GM18505 (cell line): ENCODE results near the gene ACOX2.

Source experiments
- ATAC-seq: cut with Tn5 transposase; IDR thresholded peaks from one replicate; pipeline ENCODE4 v1.9.1; 2021; ENCODE audit not compliant: unreplicated experiment
- POLR2A ChIP-seq: IDR thresholded peaks from 4 replicates; pipeline ENCODE4 v1.6.1; 2011; ENCODE audit warnings: borderline replicate concordance; ENCODE audit not compliant: insufficient read depth, insufficient read length; ENCODE audit errors: extremely low read depth

The ACOX2 gene

DNA sequence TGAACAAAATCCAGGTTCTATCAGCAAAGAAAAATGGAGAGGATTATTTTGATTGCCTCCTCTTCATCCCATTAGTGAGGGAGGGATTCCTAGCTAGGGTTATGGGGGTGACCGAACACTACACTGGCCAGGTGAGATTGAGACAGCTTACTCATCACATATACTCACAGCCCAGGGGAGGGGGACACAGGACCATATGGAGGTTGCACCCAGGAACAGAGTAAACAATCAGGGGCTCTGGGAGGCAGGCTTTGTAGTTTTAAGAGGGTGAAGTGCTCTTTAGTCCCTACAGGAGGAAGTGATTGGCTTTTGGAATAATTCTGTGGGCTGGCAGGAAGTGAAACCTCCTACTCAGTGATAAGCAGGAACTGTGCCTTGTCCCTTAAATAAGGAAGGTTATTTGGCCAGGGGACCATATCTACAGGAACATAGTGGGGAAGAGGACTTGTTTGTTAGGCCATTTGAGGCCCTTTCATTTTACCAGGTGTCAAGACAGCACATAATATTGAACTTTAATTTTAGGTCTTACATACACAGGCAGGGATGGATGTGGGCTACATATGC is 62.6 kb downstream of the ACOX2 start:
- ATAC-seq = no peak
- no peak for TF ChIP-seq POLR2A

DNA sequence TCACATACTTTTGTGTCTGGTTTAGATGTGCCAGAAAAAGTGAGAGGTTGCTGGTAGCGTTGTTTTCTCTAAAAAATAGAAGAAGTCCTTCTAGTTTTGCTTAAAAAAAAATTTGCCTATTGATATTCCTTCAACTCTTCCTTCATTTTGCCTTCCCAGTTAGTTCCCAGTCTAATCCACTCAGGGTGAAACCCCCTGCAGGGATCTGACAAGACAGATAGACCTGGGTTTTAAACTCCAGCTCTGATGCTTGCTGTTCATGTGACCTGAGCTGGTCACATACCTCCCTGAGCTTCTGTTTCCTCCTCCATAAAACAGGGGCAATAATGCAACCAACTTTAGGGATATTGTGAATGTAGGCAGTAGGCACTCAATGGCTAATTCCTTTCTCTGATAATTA is 63.7 kb downstream of the ACOX2 start:
- TF ChIP-seq POLR2A = no peak
- no peak for ATAC-seq

DNA sequence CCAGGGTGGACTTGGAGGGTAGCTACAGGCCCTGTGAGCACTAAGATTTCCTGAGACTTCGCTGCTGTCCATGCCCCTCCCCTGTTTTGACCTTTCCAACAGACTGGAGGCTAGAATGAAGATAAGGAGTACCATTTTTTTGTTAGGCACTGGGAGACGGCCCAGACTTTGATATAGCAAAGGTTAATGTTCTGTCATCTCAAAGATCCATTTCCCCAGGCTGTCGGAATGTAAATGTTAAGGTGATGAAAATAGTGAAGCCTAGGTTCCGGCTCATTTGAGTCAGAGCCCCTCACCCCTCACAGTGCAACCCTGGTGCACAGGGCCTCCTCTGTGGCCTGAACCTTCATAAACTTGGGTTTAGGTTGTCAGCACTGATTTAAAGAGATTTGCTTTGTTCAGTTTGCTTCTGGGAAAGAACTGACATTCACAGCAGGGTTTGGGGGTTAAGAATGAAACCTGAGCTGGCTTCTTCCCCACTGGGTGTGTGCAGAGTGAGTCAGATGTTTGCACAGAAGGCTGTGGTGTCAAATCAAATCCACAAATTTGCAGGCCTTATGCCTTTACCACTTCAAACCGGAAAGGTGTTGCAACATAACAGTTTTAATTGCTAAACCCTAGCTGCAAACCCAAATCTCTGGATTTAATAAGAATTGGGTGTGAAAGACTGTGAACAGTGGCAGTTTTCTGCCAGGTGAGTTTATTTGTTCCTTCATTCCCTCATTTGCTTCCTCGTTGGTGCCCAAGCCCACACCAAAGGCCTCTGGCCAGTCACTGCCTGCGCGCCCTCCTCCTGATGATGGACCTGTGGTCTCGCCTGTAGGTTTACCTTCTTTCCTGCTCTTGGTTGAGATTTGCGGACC is 65.7 kb downstream of the ACOX2 start:
- no peak for TF ChIP-seq POLR2A
- no peak for ATAC-seq

DNA sequence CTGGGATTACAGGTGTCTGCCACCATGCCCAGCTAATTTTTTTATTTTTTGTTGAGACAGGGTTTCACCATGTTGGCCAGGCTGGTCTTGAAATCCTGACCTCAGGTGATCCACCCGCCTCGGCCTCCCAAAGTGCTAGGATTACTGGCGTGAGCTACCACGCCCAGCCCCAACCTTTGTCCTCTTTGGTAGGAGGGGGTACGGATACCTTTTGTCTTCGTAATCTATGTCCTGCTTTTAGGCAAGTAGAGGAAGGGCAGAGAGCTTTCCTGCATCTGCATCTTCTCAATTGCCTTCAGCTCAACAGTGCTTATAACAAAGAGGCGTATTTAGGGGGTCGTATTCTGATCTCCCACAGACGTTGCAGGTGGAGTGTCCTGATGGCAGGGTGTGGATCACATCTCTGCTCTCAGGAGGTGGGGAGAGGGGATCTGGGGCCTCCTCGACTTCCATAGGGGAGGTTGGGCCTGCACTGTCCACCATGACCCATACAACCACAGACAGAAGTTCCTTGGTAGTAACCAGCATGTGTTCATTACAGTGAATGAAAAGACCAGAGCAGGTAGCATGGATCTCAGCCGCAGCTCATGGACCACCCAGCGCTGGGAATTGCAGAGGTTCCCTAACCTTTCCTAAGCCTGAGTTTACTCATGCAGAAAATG is 66.5 kb downstream of the ACOX2 start:
- TF ChIP-seq POLR2A = no peak
- ATAC-seq = no peak

DNA sequence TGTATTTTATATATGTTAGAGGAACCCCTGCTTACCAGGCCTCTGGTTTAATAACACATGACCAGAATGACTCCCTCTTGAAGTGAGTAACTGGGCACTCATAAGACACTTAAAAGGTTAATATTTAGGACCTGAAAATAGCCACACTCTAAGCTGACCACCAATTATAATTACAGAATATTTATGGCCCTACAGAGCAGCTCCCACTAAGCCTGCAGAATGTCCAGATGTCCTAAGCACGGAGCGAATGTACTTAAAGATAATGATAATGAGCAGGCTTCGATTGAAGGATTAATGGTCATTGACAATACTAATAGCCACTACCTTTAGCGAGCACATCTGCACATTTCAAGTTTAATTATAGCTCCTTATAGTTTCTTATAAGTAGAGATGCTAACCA is 67.9 kb downstream of the ACOX2 start:
- TF ChIP-seq POLR2A = no peak
- ATAC-seq = no peak

DNA sequence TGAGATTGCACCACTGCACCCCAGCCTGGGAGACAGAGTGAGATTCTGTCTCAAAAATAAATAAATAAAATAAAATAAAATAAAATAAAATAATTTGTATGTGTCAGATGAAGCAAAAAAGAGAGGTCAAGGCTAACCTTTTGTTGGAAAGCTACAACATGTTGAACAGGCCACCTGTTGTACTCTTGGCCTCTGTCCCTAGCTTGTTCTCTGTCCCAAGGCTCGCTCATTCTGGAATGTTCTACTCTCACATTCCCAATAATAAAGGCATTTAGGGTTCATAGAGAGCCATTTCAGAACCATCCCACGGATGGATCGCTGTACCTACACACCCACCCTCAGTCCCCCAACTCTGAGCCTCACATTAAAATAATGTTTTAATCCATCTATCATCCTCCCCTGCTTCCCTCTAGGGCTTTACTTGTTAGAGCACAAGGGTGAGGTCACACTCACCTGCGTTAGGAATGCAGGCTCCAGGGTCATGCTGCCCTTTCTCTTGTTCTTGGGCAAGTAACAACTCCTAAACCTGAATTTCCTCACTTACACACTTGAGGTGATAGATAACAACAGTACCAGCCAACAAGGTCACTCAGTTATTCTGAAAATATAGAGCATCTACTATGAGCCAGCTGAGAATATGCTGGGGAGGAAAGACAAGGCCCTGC is 70.0 kb downstream of the ACOX2 start:
- no peak for TF ChIP-seq POLR2A
- ATAC-seq = no peak

DNA sequence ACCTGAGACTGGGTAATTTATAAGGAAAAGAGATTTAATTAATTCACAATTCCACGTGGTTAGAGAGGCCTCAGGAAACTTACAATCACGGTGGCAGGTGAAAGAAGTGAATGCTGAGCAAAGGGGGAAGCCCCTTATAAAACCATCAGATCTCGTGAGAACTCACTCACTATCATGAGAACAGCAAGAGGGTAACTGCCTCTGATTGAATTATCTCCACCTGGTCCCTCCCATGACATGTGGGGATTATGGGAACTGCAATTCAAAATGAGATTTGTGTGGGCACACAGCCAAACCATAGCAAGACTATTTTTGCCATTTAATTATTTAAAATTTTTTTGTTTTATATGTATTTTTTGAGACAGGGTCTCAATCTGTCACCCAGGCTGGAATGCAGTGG is 72.1 kb downstream of the ACOX2 start:
- no peak for ATAC-seq
- TF ChIP-seq POLR2A = no peak

DNA sequence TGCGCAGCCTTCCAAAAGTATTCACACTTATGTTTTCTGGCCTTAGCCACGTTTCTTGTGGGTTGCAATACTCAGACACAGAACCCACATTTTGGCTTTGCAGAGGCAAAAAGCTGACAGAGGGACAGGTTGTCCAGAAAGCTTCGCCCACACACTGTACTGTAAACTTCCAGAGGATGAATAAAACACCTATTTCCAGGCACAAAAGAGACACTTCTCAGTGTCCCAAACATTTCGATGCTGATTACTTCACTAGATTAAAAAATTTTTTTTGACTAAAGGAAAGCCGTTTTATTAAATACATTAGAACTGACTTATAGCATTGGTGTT is 73.1 kb downstream of the ACOX2 start:
- no peak for TF ChIP-seq POLR2A
- ATAC-seq = no peak

DNA sequence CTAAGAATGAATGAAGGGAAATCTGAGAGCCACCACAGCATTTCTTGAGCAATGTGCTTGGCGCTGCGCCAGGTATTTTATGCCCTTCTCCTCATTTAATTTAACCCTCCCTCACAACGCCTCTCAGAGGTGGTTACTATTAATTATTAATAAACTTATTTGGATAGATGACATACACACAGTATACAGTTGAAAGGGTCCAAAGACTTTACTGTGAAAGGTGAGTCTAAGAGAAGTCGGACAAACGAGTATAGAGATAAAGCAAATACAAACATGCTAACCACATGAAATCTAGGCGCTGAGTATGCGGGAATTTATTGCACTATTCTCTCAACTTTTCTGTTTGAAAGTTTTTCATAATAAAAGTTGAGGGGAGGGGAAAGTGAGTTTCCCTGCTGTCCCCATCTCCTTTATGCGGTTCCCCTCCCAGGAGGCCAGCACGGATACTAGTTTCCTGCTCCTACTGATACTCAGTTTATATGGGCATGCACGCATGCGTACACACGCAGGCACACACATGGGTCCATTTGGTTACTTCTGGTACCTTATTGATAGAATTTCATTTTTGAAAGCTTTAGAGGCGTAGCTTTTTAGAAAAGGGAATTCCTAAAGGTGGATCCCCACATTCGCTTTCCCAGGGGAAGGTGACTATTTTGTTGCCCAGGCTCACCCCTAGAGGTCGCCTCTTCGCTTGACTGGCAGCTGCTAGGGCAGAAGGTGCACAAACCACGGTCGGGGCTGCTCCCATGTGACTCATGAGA is 73.6 kb downstream of the ACOX2 start:
- ATAC-seq = no peak
- TF ChIP-seq POLR2A = no peak

DNA sequence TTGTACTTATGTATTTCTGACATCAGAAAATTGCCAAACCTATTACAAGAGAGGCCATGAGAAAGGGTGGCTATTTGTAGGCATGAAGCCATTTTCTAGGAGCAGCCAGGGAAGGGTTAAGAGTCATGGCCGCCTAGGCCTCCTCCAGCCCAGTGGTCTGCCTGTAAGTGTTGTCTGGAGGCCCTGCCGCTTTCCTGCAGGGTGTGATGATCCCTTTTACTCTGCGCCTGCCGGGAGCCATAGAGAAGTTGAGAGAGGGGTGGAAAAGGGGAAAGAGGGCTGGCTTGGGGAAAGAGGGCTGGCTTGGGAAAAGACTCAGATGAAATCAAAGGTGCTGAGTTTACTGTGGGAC is 74.2 kb downstream of the ACOX2 start:
- ATAC-seq = no peak
- TF ChIP-seq POLR2A = no peak

DNA sequence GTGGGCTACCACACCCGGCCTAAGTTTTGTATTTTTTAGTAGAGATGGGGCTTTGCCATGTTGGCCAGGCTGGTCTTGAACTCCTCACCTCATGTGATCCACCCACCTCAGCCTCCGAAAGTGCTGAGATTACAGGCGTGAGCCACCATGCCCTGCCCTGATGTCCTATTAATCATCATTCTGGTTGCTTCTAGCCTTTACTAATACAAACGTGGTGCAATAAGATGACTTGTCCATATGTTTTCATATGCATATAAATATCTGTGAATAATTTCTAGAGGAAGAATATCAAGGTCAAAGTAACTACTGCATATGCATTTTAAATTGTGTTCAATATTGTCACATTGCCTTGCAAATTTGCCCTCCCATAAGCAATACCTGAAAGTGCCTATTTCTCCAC is 77.8 kb downstream of the ACOX2 start:
- TF ChIP-seq POLR2A = no peak
- no peak for ATAC-seq
